ENCODE data around the gene ZSWIM7. TPM values are rescaled to one million over a fixed set of nuclear protein-coding genes. Genes with fewer than 3 reads are reported as not detected.

Gene ZSWIM7
- total RNA-seq, 1 donor from 2014 or later, result 24.5 TPM

- Histone ChIP-seq H3K9ac (ENCODE audit: low read depth in 1 of 3, low read length in 3 of 3) (no peak overlapping the region), H3K36me3 (ENCODE audit: control insufficient read depth in 3 of 3, insufficient read depth in 3 of 3, low read length in 3 of 3) (peaks cover 30 to 70% (median 50%) of the 10 kb centered on the region in 3 donors), H3K4me1 (ENCODE audit: control insufficient read depth in 3 of 3, insufficient read depth in 3 of 3, low read length in 3 of 3) (no peaks in the 10 kb centered on the region), H3K9me3 (ENCODE audit: control insufficient read depth in 3 of 3, low read length in 3 of 3) (no peaks in the 10 kb centered on the region), H3K4me3 (ENCODE audit: low read length in 3 of 3) (no peak overlapping the region), H3K27me3 (ENCODE audit: control insufficient read depth in 3 of 3, insufficient read depth in 3 of 3, low read length in 3 of 3) (no peaks in the 10 kb centered on the region), H3K27ac (ENCODE audit: low read depth, low read length) (no peak overlapping the region)
These were observed 27.4 kb upstream of the ZSWIM7 start for GRCh38 chr17:16026895-16027294.

DNA sequence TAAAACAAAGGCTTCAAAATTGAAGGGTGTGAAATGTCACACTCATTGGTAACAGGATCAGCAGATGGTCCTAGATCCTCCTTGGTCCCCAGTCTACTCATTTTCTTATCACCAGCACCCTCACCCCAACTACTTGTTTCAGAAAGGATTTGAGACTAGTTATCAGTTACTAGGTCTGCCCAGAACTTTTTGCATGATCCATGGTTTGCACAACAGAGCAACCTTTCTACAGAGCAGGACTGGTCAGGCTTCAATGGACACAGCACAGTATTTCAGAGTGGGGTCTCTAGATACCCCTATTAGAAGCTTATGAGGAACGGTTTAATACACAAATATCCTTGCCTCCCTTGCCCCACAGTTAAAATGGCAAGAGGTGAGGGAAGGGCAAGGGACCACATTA, 25.7 kb upstream of the ZSWIM7 start:
- Histone ChIP-seq H3K9ac (ENCODE audit: low read depth in 1 of 3, low read length in 3 of 3) (no peak overlapping the region), H3K27me3 (ENCODE audit: control insufficient read depth in 3 of 3, insufficient read depth in 3 of 3, low read length in 3 of 3) (no peaks in the 10 kb centered on the region), H3K36me3 (ENCODE audit: control insufficient read depth in 3 of 3, insufficient read depth in 3 of 3, low read length in 3 of 3) (peaks cover 30 to 58% (median 42%) of the 10 kb centered on the region in 3 donors), H3K4me1 (ENCODE audit: control insufficient read depth in 3 of 3, insufficient read depth in 3 of 3, low read length in 3 of 3) (no peaks in the 10 kb centered on the region), H3K9me3 (ENCODE audit: control insufficient read depth in 3 of 3, low read length in 3 of 3) (no peaks in the 10 kb centered on the region), H3K4me3 (ENCODE audit: low read length in 3 of 3) (no peak overlapping the region), H3K27ac (ENCODE audit: low read depth, low read length) (no peak overlapping the region)

- H3K27me3 ChIP-seq (ENCODE audit: control insufficient read depth in 3 of 3, insufficient read depth in 3 of 3, low read length in 3 of 3), result no peaks in the 10 kb centered on the region
- H3K9me3 ChIP-seq (ENCODE audit: control insufficient read depth in 3 of 3, low read length in 3 of 3), result no peaks in the 10 kb centered on the region
- peaks cover 30 to 46% (median 31%) of the 10 kb centered on the region in 3 donors for H3K36me3 ChIP-seq (ENCODE audit: control insufficient read depth in 3 of 3, insufficient read depth in 3 of 3, low read length in 3 of 3)
- no peak overlapping the region for H3K27ac ChIP-seq (ENCODE audit: low read depth, low read length)
- H3K9ac ChIP-seq (ENCODE audit: low read depth in 1 of 3, low read length in 3 of 3), result no peak overlapping the region
- H3K4me3 ChIP-seq (ENCODE audit: low read length in 3 of 3), result no peak overlapping the region
- peaks cover 5 to 6% (median 5%) of the 10 kb centered on the region in 3 donors for H3K4me1 ChIP-seq (ENCODE audit: control insufficient read depth in 3 of 3, insufficient read depth in 3 of 3, low read length in 3 of 3)
These were observed 24.4 kb upstream of the ZSWIM7 start for GRCh38 chr17:16023881-16024280.

DNA sequence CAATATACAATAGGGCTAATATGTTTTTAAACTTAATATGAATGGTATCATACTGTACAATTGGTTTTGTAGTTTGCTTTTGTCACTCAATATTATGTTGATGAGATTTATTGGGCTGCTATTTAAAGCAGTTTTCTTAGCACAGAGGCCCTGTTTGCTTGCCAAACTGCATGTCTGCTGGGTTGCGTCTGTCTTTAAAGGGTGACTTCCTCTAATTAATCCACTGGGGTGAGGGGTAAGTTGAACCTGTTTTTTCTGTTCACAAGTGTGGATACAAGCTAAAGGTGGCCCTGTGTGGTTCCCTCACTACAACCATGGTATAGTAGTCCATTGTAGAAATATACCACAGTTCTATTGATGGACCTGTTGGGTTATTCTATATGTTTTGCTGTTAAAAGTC, 19.8 kb upstream of the ZSWIM7 start:
- no peak overlapping the region for H3K4me3 ChIP-seq (ENCODE audit: low read length in 3 of 3)
- peaks cover 0 to 9% (median 1%) of the 10 kb centered on the region in 3 donors for H3K36me3 ChIP-seq (ENCODE audit: control insufficient read depth in 3 of 3, insufficient read depth in 3 of 3, low read length in 3 of 3)
- no peaks in the 10 kb centered on the region for H3K9me3 ChIP-seq (ENCODE audit: control insufficient read depth in 3 of 3, low read length in 3 of 3)
- no peaks in the 10 kb centered on the region for H3K27me3 ChIP-seq (ENCODE audit: control insufficient read depth in 3 of 3, insufficient read depth in 3 of 3, low read length in 3 of 3)
- H3K4me1 ChIP-seq (ENCODE audit: control insufficient read depth in 3 of 3, insufficient read depth in 3 of 3, low read length in 3 of 3), result peaks cover 5 to 6% (median 5%) of the 10 kb centered on the region in 3 donors
- H3K9ac ChIP-seq (ENCODE audit: low read depth in 1 of 3, low read length in 3 of 3), result no peak overlapping the region
- H3K27ac ChIP-seq (ENCODE audit: low read depth, low read length), result no peak overlapping the region

- H3K27ac ChIP-seq (ENCODE audit: low read depth, low read length), result no peak overlapping the region
- H3K9ac ChIP-seq (ENCODE audit: low read depth in 1 of 3, low read length in 3 of 3), result no peak overlapping the region
- H3K4me1 ChIP-seq (ENCODE audit: control insufficient read depth in 3 of 3, insufficient read depth in 3 of 3, low read length in 3 of 3), result no peaks in the 10 kb centered on the region
- H3K36me3 ChIP-seq (ENCODE audit: control insufficient read depth in 3 of 3, insufficient read depth in 3 of 3, low read length in 3 of 3), result peaks cover 0 to 24% (median 11%) of the 10 kb centered on the region in 3 donors
- no peaks in the 10 kb centered on the region for H3K27me3 ChIP-seq (ENCODE audit: control insufficient read depth in 3 of 3, insufficient read depth in 3 of 3, low read length in 3 of 3)
- no peaks in the 10 kb centered on the region for H3K9me3 ChIP-seq (ENCODE audit: control insufficient read depth in 3 of 3, low read length in 3 of 3)
- no peak overlapping the region for H3K4me3 ChIP-seq (ENCODE audit: low read length in 3 of 3)
These were observed 14.5 kb upstream of the ZSWIM7 start for GRCh38 chr17:16013943-16014407.

DNA sequence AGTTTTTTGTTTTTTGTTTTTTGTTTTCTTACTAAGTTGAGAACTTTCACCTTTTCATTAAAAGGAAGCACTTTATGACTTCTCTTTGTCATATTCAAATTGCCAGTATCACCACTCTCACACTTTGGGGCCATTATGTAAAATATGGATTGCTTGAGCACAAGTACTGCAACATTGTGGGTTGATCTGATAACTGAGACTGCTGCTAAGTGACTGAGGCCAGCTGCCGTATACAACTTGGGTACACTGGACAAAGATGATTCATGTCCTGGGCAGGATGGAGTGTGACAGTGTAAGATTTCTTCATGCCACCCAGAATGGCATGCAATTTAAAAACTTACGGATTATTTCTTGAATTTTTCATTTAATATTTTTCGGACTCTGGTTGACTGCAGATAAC, 7.9 kb upstream of the ZSWIM7 start:
- Histone ChIP-seq H3K9ac (ENCODE audit: low read depth in 1 of 3, low read length in 3 of 3) (no peak overlapping the region), H3K9me3 (ENCODE audit: control insufficient read depth in 3 of 3, low read length in 3 of 3) (no peaks in the 10 kb centered on the region), H3K4me3 (ENCODE audit: low read length in 3 of 3) (no peak overlapping the region), H3K4me1 (ENCODE audit: control insufficient read depth in 3 of 3, insufficient read depth in 3 of 3, low read length in 3 of 3) (no peaks in the 10 kb centered on the region), H3K36me3 (ENCODE audit: control insufficient read depth in 3 of 3, insufficient read depth in 3 of 3, low read length in 3 of 3) (peaks cover 41 to 66% (median 55%) of the 10 kb centered on the region in 3 donors), H3K27ac (ENCODE audit: low read depth, low read length) (no peak overlapping the region), H3K27me3 (ENCODE audit: control insufficient read depth in 3 of 3, insufficient read depth in 3 of 3, low read length in 3 of 3) (no peaks in the 10 kb centered on the region)

DNA sequence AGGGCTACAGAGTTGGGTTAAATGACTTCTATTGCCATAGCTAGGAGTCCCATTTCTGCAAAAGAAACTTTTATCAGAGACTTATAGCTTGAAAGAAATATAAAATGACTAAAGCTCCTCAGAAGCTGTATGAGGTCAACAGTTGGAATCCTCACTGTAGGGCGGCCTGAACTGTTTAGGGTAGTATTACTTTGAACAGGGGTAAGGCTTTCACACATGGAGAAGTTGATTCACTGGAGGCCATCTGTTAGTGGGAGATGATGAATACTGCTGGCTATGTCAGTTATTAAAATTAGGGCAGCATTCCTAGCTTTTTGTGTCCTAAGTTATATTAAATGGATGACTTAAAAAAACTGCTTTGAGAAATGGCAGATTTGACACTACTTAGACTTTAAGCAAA, 6.1 kb upstream of the ZSWIM7 start:
- Histone ChIP-seq H3K9ac (ENCODE audit: low read depth in 1 of 3, low read length in 3 of 3) (no peak overlapping the region), H3K4me3 (ENCODE audit: low read length in 3 of 3) (no peak overlapping the region), H3K9me3 (ENCODE audit: control insufficient read depth in 3 of 3, low read length in 3 of 3) (no peaks in the 10 kb centered on the region), H3K4me1 (ENCODE audit: control insufficient read depth in 3 of 3, insufficient read depth in 3 of 3, low read length in 3 of 3) (peaks cover 8 to 9% (median 8%) of the 10 kb centered on the region in 3 donors), H3K27ac (ENCODE audit: low read depth, low read length) (no peak overlapping the region), H3K36me3 (ENCODE audit: control insufficient read depth in 3 of 3, insufficient read depth in 3 of 3, low read length in 3 of 3) (peaks cover 46 to 71% (median 58%) of the 10 kb centered on the region in 3 donors), H3K27me3 (ENCODE audit: control insufficient read depth in 3 of 3, insufficient read depth in 3 of 3, low read length in 3 of 3) (no peaks in the 10 kb centered on the region)

DNA sequence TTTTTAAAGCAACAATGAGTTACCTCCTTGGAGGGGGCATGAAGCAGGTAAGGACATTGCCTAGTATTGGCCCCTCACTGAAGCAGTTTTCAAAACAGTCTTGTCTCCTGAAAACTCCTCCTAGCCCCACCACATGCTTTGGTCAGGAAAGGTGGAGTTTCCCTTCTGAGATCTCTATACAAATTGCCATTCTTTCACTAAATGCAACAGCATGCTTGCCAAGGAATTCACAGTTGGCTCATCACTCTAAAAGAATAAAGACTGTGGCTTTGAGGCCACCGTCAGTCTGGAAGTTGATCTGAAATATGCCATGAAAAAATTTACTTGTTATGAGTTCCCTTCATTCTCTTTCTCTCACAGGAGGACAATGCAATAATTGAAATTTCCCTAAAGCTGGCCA, 4.3 kb upstream of the ZSWIM7 start:
- H3K4me3 ChIP-seq (ENCODE audit: low read length in 3 of 3), result no peak overlapping the region
- peaks cover 46 to 68% (median 54%) of the 10 kb centered on the region in 3 donors for H3K36me3 ChIP-seq (ENCODE audit: control insufficient read depth in 3 of 3, insufficient read depth in 3 of 3, low read length in 3 of 3)
- H3K4me1 ChIP-seq (ENCODE audit: control insufficient read depth in 3 of 3, insufficient read depth in 3 of 3, low read length in 3 of 3), result peaks cover 9 to 14% (median 13%) of the 10 kb centered on the region in 3 donors
- no peak overlapping the region for H3K27ac ChIP-seq (ENCODE audit: low read depth, low read length)
- no peaks in the 10 kb centered on the region for H3K27me3 ChIP-seq (ENCODE audit: control insufficient read depth in 3 of 3, insufficient read depth in 3 of 3, low read length in 3 of 3)
- H3K9ac ChIP-seq (ENCODE audit: low read depth in 1 of 3, low read length in 3 of 3), result no peak overlapping the region
- no peaks in the 10 kb centered on the region for H3K9me3 ChIP-seq (ENCODE audit: control insufficient read depth in 3 of 3, low read length in 3 of 3)

DNA sequence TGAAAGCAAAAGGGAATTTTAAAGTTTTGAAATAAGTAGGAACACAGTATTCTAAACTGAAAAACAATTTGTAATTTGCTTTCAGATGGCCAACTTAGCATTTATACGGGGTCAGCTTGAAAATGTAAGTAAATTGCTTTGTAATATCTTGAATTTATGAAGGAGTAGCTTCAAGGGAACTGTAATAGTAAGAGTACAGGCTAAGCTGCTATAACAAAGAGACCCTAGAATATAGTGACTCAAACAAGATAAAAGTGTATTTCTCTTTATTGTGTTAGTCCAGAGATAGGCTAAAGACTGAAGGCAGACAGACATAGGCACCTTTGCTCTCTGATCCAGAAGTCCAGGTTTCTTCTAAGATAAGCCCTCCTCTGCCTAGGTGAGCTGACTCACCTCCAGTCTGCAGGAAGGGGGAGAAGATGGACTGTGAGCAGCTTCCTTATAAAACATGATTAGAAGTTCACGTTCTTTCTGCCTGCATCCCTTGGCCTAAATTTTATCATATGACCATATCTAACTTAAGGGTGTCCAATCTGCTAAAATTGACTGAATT, 3.3 kb upstream of the ZSWIM7 start:
- Histone ChIP-seq H3K9ac (ENCODE audit: low read depth in 1 of 3, low read length in 3 of 3) (no peak overlapping the region), H3K36me3 (ENCODE audit: control insufficient read depth in 3 of 3, insufficient read depth in 3 of 3, low read length in 3 of 3) (peaks cover 40 to 60% (median 46%) of the 10 kb centered on the region in 3 donors), H3K4me3 (ENCODE audit: low read length in 3 of 3) (no peak overlapping the region), H3K27ac (ENCODE audit: low read depth, low read length) (no peak overlapping the region), H3K4me1 (ENCODE audit: control insufficient read depth in 3 of 3, insufficient read depth in 3 of 3, low read length in 3 of 3) (peaks cover 9 to 19% (median 15%) of the 10 kb centered on the region in 3 donors), H3K9me3 (ENCODE audit: control insufficient read depth in 3 of 3, low read length in 3 of 3) (no peaks in the 10 kb centered on the region), H3K27me3 (ENCODE audit: control insufficient read depth in 3 of 3, insufficient read depth in 3 of 3, low read length in 3 of 3) (no peaks in the 10 kb centered on the region)

DNA sequence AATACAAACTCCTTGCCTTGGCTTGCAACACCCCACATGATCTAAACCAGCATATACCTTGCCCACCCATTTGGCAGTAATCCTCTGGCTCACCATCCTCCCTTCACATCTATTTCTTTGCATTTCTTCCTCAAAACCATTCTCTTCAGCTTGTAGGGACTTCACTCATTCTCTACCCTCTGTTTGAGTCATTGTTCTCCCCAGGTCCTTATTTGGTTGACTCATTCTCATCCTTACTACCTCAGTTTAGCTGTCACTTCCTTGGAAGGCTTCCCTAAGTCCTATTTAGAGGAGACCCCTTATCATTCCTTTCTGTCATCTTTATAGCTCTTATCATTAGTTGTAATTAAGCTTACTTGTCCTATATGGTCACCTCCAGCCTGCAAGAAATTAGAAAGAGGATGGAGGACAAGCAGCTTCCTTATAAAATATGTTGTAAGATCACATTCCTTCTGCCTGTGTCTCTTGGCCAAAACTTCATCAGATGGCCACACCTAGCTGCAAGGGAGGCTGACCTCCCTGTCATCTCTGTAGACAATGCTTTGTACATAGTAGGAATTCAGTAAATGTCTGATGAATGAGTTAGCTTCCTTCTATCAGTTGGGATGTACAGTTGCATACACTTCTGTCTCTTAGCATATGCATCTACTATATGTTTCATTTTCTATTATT, 1.9 kb upstream of the ZSWIM7 start:
- peaks cover 9 to 19% (median 15%) of the 10 kb centered on the region in 3 donors for H3K4me1 ChIP-seq (ENCODE audit: control insufficient read depth in 3 of 3, insufficient read depth in 3 of 3, low read length in 3 of 3)
- H3K27me3 ChIP-seq (ENCODE audit: control insufficient read depth in 3 of 3, insufficient read depth in 3 of 3, low read length in 3 of 3), result no peaks in the 10 kb centered on the region
- peaks cover 33 to 53% (median 35%) of the 10 kb centered on the region in 3 donors for H3K36me3 ChIP-seq (ENCODE audit: control insufficient read depth in 3 of 3, insufficient read depth in 3 of 3, low read length in 3 of 3)
- H3K27ac ChIP-seq (ENCODE audit: low read depth, low read length), result no peak overlapping the region
- H3K4me3 ChIP-seq (ENCODE audit: low read length in 3 of 3), result peak overlapping the region; percentile 84 to 92 (median 92)
- H3K9me3 ChIP-seq (ENCODE audit: control insufficient read depth in 3 of 3, low read length in 3 of 3), result no peaks in the 10 kb centered on the region
- H3K9ac ChIP-seq (ENCODE audit: low read depth in 1 of 3, low read length in 3 of 3), result no peak overlapping the region
